HCT116 (cell line): ENCODE data around the gene PRKN. TPM values are rescaled to one million over a fixed set of nuclear protein-coding genes. Genes with fewer than 3 reads are reported as not detected.

ENCODE experiments used
- ATAC-seq: fragments of 200-7000 bp; cut with Tn5 transposase; 2 replicates; pipeline ENCODE4 v1.9.1; 2020; ENCODE audit warnings: mild to moderate bottlenecking, moderate library complexity
- BruUV-seq: library from RNA; stranded (reverse); fragments of 400-500 nt; replicated peaks from 2 replicates; lab custom pipeline; 2021; lab: Mats Ljungman, UMichigan
- CTCF ChIA-PET: fragments of 300-600 bp; sonication (Branson Sonifier 250); formaldehyde crosslinking; loops from one replicate; lab custom pipeline; 2021; ENCODE audit warnings: antibody characterized with exemption; lab: Charles Lee
- POLR2A ChIA-PET: fragments of 300-600, 350-600 bp; sonication (Branson Sonifier 250); formaldehyde crosslinking; loops from one replicate; lab custom pipeline; 2021; ENCODE audit warnings: antibody characterized with exemption; lab: Charles Lee
- RAD21 ChIA-PET, 2 experiments: fragments of 300-600 bp; sonication (Branson Sonifier 250); formaldehyde crosslinking; loops; one replicate each; lab custom pipeline; 2023; ENCODE audit warnings: low total read pairs in 2 of 2; ENCODE audit not compliant: uncharacterized antibody in 2 of 2, unreplicated experiment in 2 of 2, low non-redundant PET in 1 of 2; lab: Charles Lee
- DNase-seq: peaks from one replicate; pipeline ENCODE4 v3.0.0-alpha.2; 2010; ENCODE audit warnings: low read depth, low spot score
- H2AFZ ChIP-seq: fragments of 200-600 bp; shearing (Covaris generic), sonication (generic); 2 replicates; pipeline ENCODE4 v1.6.1; 2017; ENCODE audit warnings: low read depth, mixed run types, mixed read lengths, antibody characterized with exemption, low read length; ENCODE audit not compliant: poor library complexity, severe bottlenecking
- H3K27ac ChIP-seq: 2 replicates; pipeline ENCODE4 v1.5.1; 2012; ENCODE audit warnings: low read depth, low read length
- H3K27me3 ChIP-seq: fragments of 200-600 bp; sonication (generic); 2 replicates; pipeline ENCODE4 v1.6.1; 2016; ENCODE audit warnings: mixed run types, low read length, mixed read lengths; ENCODE audit not compliant: insufficient read depth
- H3K36me3 ChIP-seq, 2 experiments: fragments of 200-500 bp in 1 of 2; fragments of 200-600 bp in 1 of 2; sonication (Bioruptor generic) in 1 of 2; sonication (generic) in 1 of 2; 2 replicates each; pipeline versions ENCODE4 v1.5.1 to v1.6.1; 2014 to 2016; ENCODE audit warnings: low read length in 2 of 2, inconsistent platforms in 1 of 2, mixed read lengths in 1 of 2, mixed run types in 1 of 2; ENCODE audit not compliant: insufficient read depth in 2 of 2, control insufficient read depth in 1 of 2
- H3K4me1 ChIP-seq, 2 experiments: fragments of 200-600 bp in 1 of 2; sonication (generic) in 1 of 2; 2 replicates each; pipeline versions ENCODE4 v1.5.1 to v1.6.1; 2012 to 2017; ENCODE audit warnings: low read length in 2 of 2, inconsistent platforms in 1 of 2, mild to moderate bottlenecking in 1 of 2, mixed read lengths in 1 of 2, mixed run types in 1 of 2, moderate library complexity in 1 of 2; ENCODE audit not compliant: insufficient read depth in 2 of 2, control insufficient read depth in 1 of 2
- H3K4me2 ChIP-seq: fragments of 200-600 bp; sonication (generic); 2 replicates; pipeline ENCODE4 v1.6.1; 2017; ENCODE audit warnings: mixed run types, low read length, mixed read lengths
- H3K4me3 ChIP-seq, 2 experiments: fragments of 200-600 bp in 1 of 2; sonication (generic) in 1 of 2; replicated peaks in 1 of 2; 2 replicates each; pipeline ENCODE4 v1.5.1; 2011 to 2016; ENCODE audit warnings: low read length in 2 of 2, control low read depth in 1 of 2, low read depth in 1 of 2, mild to moderate bottlenecking in 1 of 2, mixed read lengths in 1 of 2, mixed run types in 1 of 2
- H3K79me2 ChIP-seq: fragments of 200-600 bp; sonication (generic); 2 replicates; pipeline ENCODE4 v1.6.1; 2017; ENCODE audit warnings: mild to moderate bottlenecking, mixed run types, low read length, moderate library complexity, mixed read lengths; ENCODE audit not compliant: insufficient read depth
- H3K9ac ChIP-seq: fragments of 200-600 bp; sonication (generic); 2 replicates; pipeline ENCODE4 v1.6.1; 2016; ENCODE audit warnings: low read length, mixed read lengths
- H3K9me2 ChIP-seq: fragments of 200-600 bp; sonication (generic), shearing (Covaris generic); 2 replicates; pipeline ENCODE4 v1.6.1; 2017; ENCODE audit warnings: mixed run types, mild to moderate bottlenecking, moderate library complexity; ENCODE audit not compliant: insufficient read depth
- H3K9me3 ChIP-seq, 2 experiments: fragments of 200-500 bp in 1 of 2; fragments of 200-600 bp in 1 of 2; sonication (Bioruptor generic) in 1 of 2; sonication (generic) in 1 of 2; 2 replicates each; pipeline ENCODE4 v1.6.1; 2014 to 2017; ENCODE audit warnings: low read length in 2 of 2, mixed read lengths in 2 of 2, inconsistent platforms in 1 of 2, low read depth in 1 of 2, mild to moderate bottlenecking in 1 of 2, mixed run types in 1 of 2, moderate library complexity in 1 of 2; ENCODE audit not compliant: control insufficient read depth in 1 of 2, insufficient read depth in 1 of 2
- H4K20me1 ChIP-seq: fragments of 200-600 bp; sonication (generic), shearing (Covaris generic); 2 replicates; pipeline ENCODE4 v1.6.1; 2017; ENCODE audit warnings: mixed run types, mild to moderate bottlenecking, moderate library complexity; ENCODE audit not compliant: insufficient read depth
- ATF3 ChIP-seq: IDR thresholded peaks from 2 replicates; pipeline ENCODE4 v1.6.1; 2012
- CEBPB ChIP-seq: IDR thresholded peaks from 2 replicates; pipeline ENCODE4 v1.6.1; 2012; ENCODE audit warnings: low read depth
- CTCF ChIP-seq, 3 experiments: fragments of 200-600 bp in 1 of 3; sonication (generic) in 1 of 3; IDR thresholded peaks in 2 of 3; conservative IDR thresholded peaks in 1 of 3; 2 replicates each; pipeline ENCODE4 v1.5.1; 2012 to 2017; ENCODE audit warnings: low read depth in 2 of 3, low read length in 2 of 3, antibody characterized with exemption in 1 of 3, borderline replicate concordance in 1 of 3, control low read depth in 1 of 3, mild to moderate bottlenecking in 1 of 3, mixed read lengths in 1 of 3, mixed run types in 1 of 3, moderate library complexity in 1 of 3; ENCODE audit not compliant: insufficient read depth in 1 of 3
- ELF1 ChIP-seq: IDR thresholded peaks from 2 replicates; pipeline ENCODE4 v1.6.1; 2012; ENCODE audit warnings: low read depth, borderline replicate concordance
- POLR2AphosphoS5 ChIP-seq: IDR thresholded peaks from 2 replicates; pipeline ENCODE4 v1.6.1; 2011; ENCODE audit warnings: mild to moderate bottlenecking, low read depth, low read length, moderate library complexity
- RAD21 ChIP-seq: IDR thresholded peaks from 2 replicates; pipeline ENCODE4 v1.6.1; 2012; ENCODE audit warnings: low read depth, mild to moderate bottlenecking
- REST ChIP-seq: IDR thresholded peaks from 2 replicates; pipeline ENCODE4 v1.6.1; 2012; ENCODE audit warnings: low read depth
- SP1 ChIP-seq: IDR thresholded peaks from 2 replicates; pipeline ENCODE4 v1.6.1; 2012; ENCODE audit warnings: low read depth
- TCF7L2 ChIP-seq: IDR thresholded peaks from 2 replicates; pipeline ENCODE4 v1.7.0; 2011; ENCODE audit warnings: borderline replicate concordance, inconsistent platforms; ENCODE audit not compliant: insufficient read depth, insufficient read length; ENCODE audit errors: extremely low read depth
- YY1 ChIP-seq: IDR thresholded peaks from 2 replicates; pipeline ENCODE4 v1.6.1; 2011; ENCODE audit warnings: low read length, low read depth, moderate library complexity, mild to moderate bottlenecking; ENCODE audit not compliant: insufficient replicate concordance; ENCODE audit errors: extremely low read depth
- intact Hi-C: fragments of 100-400 bp; cut with micrococcal nuclease; formaldehyde crosslinking; loops from 2 replicates; pipeline ENCODE4 v1.10.0; 2022
- total RNA-seq: library from RNA; stranded (reverse); gene quantifications from one replicate; pipeline ENCODE4 v1.2.1, GENCODE V29; 2021; ENCODE audit not compliant: unreplicated experiment

The PRKN gene
- total RNA-seq, 1 experiment from 2014 or later, result 2.6 TPM

- no peak for DNase-seq
- Histone ChIP-seq H3K27ac (no peak overlapping the region), H3K4me3 (no peak overlapping the region), H3K4me2 (no peak overlapping the region), H3K79me2 (no peaks in the 10 kb centered on the region), H3K4me1 (no peaks in the 10 kb centered on the region), H3K9me3 (0 out of 4 replicates have a peak, but pooled peaks cover 3 to 7% of the 10 kb centered on the region in 2 experiments), H3K9me2 (no peaks in the 10 kb centered on the region), H3K36me3 (no peaks in the 10 kb centered on the region), H4K20me1 (no peaks in the 10 kb centered on the region), H3K27me3 (peaks cover 18% of the 10 kb centered on the region), H3K9ac (no peak overlapping the region), H2AFZ (no peak overlapping the region)
- TF ChIP-seq POLR2AphosphoS5 (no peak), ATF3 (no peak), CTCF (IDR thresholded peaks at IDR 0.05 in 2 of 3, conservative IDR thresholded peaks at IDR 0.05 in 1 of 3; ENCODE audit: borderline replicate concordance in 1 of 3, insufficient read depth in 1 of 3, low read depth in 2 of 3, low read length in 2 of 3) (peak in 2 of 3 experiments; percentile 11 to 13; a peak in 1 of 6 replicates), RAD21 (peak; percentile 45)
- ATAC-seq, result peak; percentile 55; the same call in 1 of the 2 replicates
- POLR2A ChIA-PET, result no interaction called here
- RAD21 ChIA-PET, result no interaction called here
- BruUV-seq, result no TSS peak
- CTCF ChIA-PET, result no interaction called here
- intact Hi-C loops, result no loop called here
Measured at GRCh38 chr6:161557333-161558107, 1170.0 kb downstream of the PRKN start.

- no peak overlapping the region for H2AFZ ChIP-seq
- no peaks in the 10 kb centered on the region for H4K20me1 ChIP-seq
- no peaks in the 10 kb centered on the region for H3K79me2 ChIP-seq
- H3K27me3 ChIP-seq, result no peaks in the 10 kb centered on the region
- no peak for ATAC-seq
- no TSS peak for BruUV-seq
- intact Hi-C loops, result no loop called here
- POLR2A ChIA-PET, result no interaction called here
- H3K9me3 ChIP-seq, result 0 out of 4 replicates have a peak, but pooled peaks cover 3 to 7% of the 10 kb centered on the region in 2 experiments
- H3K4me1 ChIP-seq, result no peaks in the 10 kb centered on the region
- no peaks in the 10 kb centered on the region for H3K36me3 ChIP-seq
- no peak overlapping the region for H3K27ac ChIP-seq
- H3K9ac ChIP-seq, result no peak overlapping the region
- CTCF ChIA-PET, result no interaction called here
- RAD21 ChIA-PET, result no interaction called here
- H3K4me3 ChIP-seq, result no peak overlapping the region
- no peak overlapping the region for H3K4me2 ChIP-seq
- no peaks in the 10 kb centered on the region for H3K9me2 ChIP-seq
- DNase-seq, result no peak
- TF ChIP-seq TCF7L2 (no peak), RAD21 (no peak), SP1 (no peak), REST (no peak), CEBPB (no peak), ELF1 (no peak), YY1 (no peak), ATF3 (no peak)
Measured at GRCh38 chr6:161554883-161555282, 1172.7 kb downstream of the PRKN start.
